ENCODE measurements around the gene KITLG.

- TF ChIP-seq RARB (CRISPR knock-in tag; IDR thresholded peaks at IDR 0.05), result no peak
- no peak for TF ChIP-seq ZNF70 (CRISPR knock-in tag; IDR thresholded peaks at IDR 0.05)
- no peak for TF ChIP-seq CSRNP3 (CRISPR knock-in tag; IDR thresholded peaks at IDR 0.05)
- TF ChIP-seq ZFP3 (CRISPR knock-in tag; IDR thresholded peaks at IDR 0.05), result no peak
- TF ChIP-seq PATZ1 (CRISPR knock-in tag; IDR thresholded peaks at IDR 0.05; ENCODE audit: borderline replicate concordance), result no peak
- TF ChIP-seq BACH2 (CRISPR knock-in tag; IDR thresholded peaks at IDR 0.05; ENCODE audit: borderline replicate concordance), result no peak
Observed at GRCh38 chr12:88529531-88530488, 50.5 kb downstream of the KITLG start.
